ENCODE measurements around the gene ACADS. TPM values are rescaled to one million over a fixed set of nuclear protein-coding genes. Genes with fewer than 3 reads are reported as not detected.

ACADS gene
- polyA plus RNA-seq, 1 donor from 2014 or later: 3.6 TPM

DNA sequence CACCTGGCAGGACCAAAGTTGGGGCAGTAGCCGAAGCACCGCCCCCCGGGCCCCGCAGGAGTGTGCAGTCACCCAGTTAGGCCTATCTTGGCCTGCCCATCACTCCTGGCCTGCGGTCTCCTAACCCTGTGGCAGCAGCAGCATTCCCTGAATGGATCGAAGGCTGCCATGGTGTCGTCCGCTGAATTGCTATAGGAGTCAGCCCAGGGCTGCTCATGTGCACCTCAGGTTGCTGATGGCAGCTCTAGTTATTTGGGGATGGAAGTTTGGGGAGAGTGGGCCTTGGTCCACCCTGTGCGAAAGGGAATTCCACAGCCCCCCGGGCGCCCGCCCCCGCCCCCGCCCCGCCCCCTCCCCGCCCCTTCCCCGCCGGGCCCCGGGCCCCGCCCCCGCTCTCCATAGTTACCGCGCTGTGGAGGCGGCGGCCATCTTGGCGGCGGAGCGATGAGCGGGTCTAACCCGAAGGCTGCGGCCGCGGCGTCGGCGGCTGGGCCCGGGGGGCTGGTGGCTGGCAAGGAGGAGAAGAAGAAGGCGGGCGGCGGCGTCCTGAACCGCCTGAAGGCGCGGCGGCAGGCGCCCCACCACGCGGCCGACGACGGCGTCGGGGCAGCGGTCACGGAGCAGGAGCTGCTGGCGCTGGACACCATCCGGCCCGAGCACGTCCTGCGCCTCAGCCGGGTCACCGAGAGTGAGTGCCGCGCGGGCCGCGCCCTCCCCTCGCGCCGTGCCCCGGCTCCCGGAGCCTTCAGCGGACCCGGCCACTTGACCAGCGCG is 15.4 kb upstream of the ACADS start, which contains the start of gene UNC119B:
Gene UNC119B, plus strand, starts transcription at position 428 of the 774 bp plus-strand sequence. Its CDS starts 17 bp downstream, at position 445.
- Histone ChIP-seq H3K9ac (ENCODE audit: low read length) (peak within 1 kb of the TSS; percentile 84), H2AFZ (ENCODE audit: low read depth, low read length) (peak within 1 kb of the TSS; percentile 80), H3K27ac (ENCODE audit: low read length) (peak within 1 kb of the TSS; percentile 53), H3K9me2 (ENCODE audit: insufficient read depth, low read length) (no peaks in the 10 kb centered on the region), H3K27me3 (ENCODE audit: insufficient read depth, low read depth, low read length) (no peaks in the 10 kb centered on the region), H3K4me3 (ENCODE audit: low read length) (peak within 1 kb of the TSS; percentile 91), H3K79me2 (replicated peaks; ENCODE audit: insufficient read depth, low read length) (peaks cover 25% of the 10 kb centered on the region), H3K9me3 (ENCODE audit: low read length) (no peaks in the 10 kb centered on the region), H3F3A (ENCODE audit: insufficient read depth, low read length, poor library complexity, severe bottlenecking) (peaks cover 3% of the 10 kb centered on the region), H4K20me1 (ENCODE audit: insufficient read depth) (no peaks in the 10 kb centered on the region), H3K36me3 (ENCODE audit: insufficient read depth, low read length) (no peaks in the 10 kb centered on the region), H3K4me2 (ENCODE audit: low read length) (peak within 1 kb of the TSS; percentile 84)
- peak; percentile 79 for TF ChIP-seq POLR2AphosphoS5 (IDR thresholded peaks at IDR 0.05)
- TF ChIP-seq SMC3 (conservative IDR thresholded peaks at IDR 0.05; ENCODE audit: poor library complexity): no peak
- peak; percentile 75 for TF ChIP-seq MXI1 (conservative IDR thresholded peaks at IDR 0.05; ENCODE audit: poor library complexity, severe bottlenecking)
- peak; percentile 9 for TF ChIP-seq RAD21 (conservative IDR thresholded peaks at IDR 0.05)

DNA sequence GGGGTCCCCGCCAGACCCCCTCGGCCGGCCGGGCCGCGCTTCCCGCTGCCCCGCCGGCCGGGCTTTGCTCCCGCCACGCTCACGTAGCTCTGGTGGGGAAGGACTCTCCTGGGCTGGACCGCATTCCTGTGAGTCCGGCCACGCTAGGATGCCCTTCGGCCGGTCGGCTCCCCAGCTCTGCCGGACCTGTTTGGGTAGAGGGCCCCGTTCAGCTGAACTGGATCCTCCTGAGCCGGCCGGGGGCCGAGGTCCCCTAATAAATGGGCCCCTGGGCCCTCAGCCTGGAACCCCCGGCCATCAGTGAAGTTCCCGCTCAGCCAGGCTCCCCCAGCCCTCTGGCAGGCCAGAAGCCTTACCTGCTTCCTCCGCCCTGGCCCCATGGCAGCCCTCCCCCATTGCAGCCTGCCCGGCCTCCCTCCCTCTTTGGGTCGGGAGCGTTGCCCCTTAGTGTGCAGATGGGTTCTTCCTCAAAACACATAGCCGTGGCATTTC is 14.8 kb upstream of the ACADS start:
- Histone ChIP-seq H3K27ac (ENCODE audit: low read length) (peak overlapping the region; percentile 44), H3K36me3 (ENCODE audit: insufficient read depth, low read length) (no peaks in the 10 kb centered on the region), H3K79me2 (replicated peaks; ENCODE audit: insufficient read depth, low read length) (peaks cover 25% of the 10 kb centered on the region), H3K9me2 (ENCODE audit: insufficient read depth, low read length) (no peaks in the 10 kb centered on the region), H2AFZ (ENCODE audit: low read depth, low read length) (no peak overlapping the region), H3K9ac (ENCODE audit: low read length) (peak overlapping the region; percentile 84), H3K4me2 (ENCODE audit: low read length) (peak overlapping the region; percentile 84), H4K20me1 (ENCODE audit: insufficient read depth) (no peaks in the 10 kb centered on the region), H3F3A (ENCODE audit: insufficient read depth, low read length, poor library complexity, severe bottlenecking) (peaks cover 3% of the 10 kb centered on the region), H3K27me3 (ENCODE audit: insufficient read depth, low read depth, low read length) (no peaks in the 10 kb centered on the region), H3K4me3 (ENCODE audit: low read length) (peak overlapping the region; percentile 91), H3K9me3 (ENCODE audit: low read length) (no peaks in the 10 kb centered on the region)
- TF ChIP-seq POLR2AphosphoS5 (IDR thresholded peaks at IDR 0.05) (no peak), MXI1 (conservative IDR thresholded peaks at IDR 0.05; ENCODE audit: poor library complexity, severe bottlenecking) (peak; percentile 41), EZH2 (IDR thresholded peaks at IDR 0.05; ENCODE audit: borderline replicate concordance, insufficient read depth, low read length, poor library complexity, severe bottlenecking) (no peak), TAF1 (IDR thresholded peaks at IDR 0.05; ENCODE audit: low read depth) (no peak)
- TF ChIP-seq, protein P1, sequence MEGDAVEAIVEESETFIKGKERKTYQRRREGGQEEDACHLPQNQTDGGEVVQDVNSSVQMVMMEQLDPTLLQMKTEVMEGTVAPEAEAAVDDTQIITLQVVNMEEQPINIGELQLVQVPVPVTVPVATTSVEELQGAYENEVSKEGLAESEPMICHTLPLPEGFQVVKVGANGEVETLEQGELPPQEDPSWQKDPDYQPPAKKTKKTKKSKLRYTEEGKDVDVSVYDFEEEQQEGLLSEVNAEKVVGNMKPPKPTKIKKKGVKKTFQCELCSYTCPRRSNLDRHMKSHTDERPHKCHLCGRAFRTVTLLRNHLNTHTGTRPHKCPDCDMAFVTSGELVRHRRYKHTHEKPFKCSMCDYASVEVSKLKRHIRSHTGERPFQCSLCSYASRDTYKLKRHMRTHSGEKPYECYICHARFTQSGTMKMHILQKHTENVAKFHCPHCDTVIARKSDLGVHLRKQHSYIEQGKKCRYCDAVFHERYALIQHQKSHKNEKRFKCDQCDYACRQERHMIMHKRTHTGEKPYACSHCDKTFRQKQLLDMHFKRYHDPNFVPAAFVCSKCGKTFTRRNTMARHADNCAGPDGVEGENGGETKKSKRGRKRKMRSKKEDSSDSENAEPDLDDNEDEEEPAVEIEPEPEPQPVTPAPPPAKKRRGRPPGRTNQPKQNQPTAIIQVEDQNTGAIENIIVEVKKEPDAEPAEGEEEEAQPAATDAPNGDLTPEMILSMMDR (IDR thresholded peaks at IDR 0.05; ENCODE audit: poor library complexity, severe bottlenecking): no peak
- TF ChIP-seq, protein P2, sequence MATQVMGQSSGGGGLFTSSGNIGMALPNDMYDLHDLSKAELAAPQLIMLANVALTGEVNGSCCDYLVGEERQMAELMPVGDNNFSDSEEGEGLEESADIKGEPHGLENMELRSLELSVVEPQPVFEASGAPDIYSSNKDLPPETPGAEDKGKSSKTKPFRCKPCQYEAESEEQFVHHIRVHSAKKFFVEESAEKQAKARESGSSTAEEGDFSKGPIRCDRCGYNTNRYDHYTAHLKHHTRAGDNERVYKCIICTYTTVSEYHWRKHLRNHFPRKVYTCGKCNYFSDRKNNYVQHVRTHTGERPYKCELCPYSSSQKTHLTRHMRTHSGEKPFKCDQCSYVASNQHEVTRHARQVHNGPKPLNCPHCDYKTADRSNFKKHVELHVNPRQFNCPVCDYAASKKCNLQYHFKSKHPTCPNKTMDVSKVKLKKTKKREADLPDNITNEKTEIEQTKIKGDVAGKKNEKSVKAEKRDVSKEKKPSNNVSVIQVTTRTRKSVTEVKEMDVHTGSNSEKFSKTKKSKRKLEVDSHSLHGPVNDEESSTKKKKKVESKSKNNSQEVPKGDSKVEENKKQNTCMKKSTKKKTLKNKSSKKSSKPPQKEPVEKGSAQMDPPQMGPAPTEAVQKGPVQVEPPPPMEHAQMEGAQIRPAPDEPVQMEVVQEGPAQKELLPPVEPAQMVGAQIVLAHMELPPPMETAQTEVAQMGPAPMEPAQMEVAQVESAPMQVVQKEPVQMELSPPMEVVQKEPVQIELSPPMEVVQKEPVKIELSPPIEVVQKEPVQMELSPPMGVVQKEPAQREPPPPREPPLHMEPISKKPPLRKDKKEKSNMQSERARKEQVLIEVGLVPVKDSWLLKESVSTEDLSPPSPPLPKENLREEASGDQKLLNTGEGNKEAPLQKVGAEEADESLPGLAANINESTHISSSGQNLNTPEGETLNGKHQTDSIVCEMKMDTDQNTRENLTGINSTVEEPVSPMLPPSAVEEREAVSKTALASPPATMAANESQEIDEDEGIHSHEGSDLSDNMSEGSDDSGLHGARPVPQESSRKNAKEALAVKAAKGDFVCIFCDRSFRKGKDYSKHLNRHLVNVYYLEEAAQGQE (IDR thresholded peaks at IDR 0.05; ENCODE audit: borderline replicate concordance): no peak

Measured in neural cell (in vitro differentiated cells).